Stomach (tissue), 19 donors: ENCODE measurements around the gene PGRMC1. TPM values are rescaled to one million over a fixed set of nuclear protein-coding genes. Genes with fewer than 3 reads are reported as not detected.

Source experiments
- DNase-seq, 2 donors: peaks; one replicate each; pipeline versions ENCODE4 v3.0.0 to v3.0.0-alpha.2; 2013 to 2019
- H3K27ac ChIP-seq, 5 donors: fragments of 200-600 bp in 4 of 5; sonication (generic) in 4 of 5; one replicate each; pipeline ENCODE4 v1.5.1; 2013 to 2019; ENCODE audit warnings: mild to moderate bottlenecking in 1 of 5, moderate library complexity in 1 of 5
- H3K27me3 ChIP-seq, 3 donors: fragments of 200-600 bp; sonication (generic); one replicate each; pipeline ENCODE4 v1.5.1; 2017 to 2019; ENCODE audit warnings: mixed run types in 1 of 3
- H3K36me3 ChIP-seq, 4 donors: fragments of 200-600 bp; sonication (generic); 1 replicate in 3 of 4; 2 replicates in 1 of 4; pipeline ENCODE4 v1.5.1; 2016 to 2019
- H3K4me1 ChIP-seq, 4 donors: fragments of 200-600 bp; sonication (generic); one replicate each; pipeline ENCODE4 v1.5.1; 2016 to 2019
- H3K4me3 ChIP-seq, 4 donors: fragments of 200-600 bp; sonication (generic) in 3 of 4; one replicate each; pipeline ENCODE4 v1.5.1; 2016 to 2019; ENCODE audit warnings: mild to moderate bottlenecking in 1 of 4
- H3K9me3 ChIP-seq, 4 donors: fragments of 200-600 bp; sonication (generic); one replicate each; pipeline ENCODE4 v1.5.1; 2016 to 2019
- CTCF ChIP-seq, 7 experiments: fragments of 450-650 bp in 4 of 7; fragments of 200-600 bp in 3 of 7; sonication (generic) in 3 of 7; IDR thresholded peaks; one replicate each; pipeline ENCODE4 v1.5.1; 2016 to 2019; ENCODE audit warnings: antibody characterized with exemption in 7 of 7, control low read depth in 2 of 7, mild to moderate bottlenecking in 1 of 7
- EP300 ChIP-seq: sonication (generic); formaldehyde crosslinking; IDR thresholded peaks from one replicate; pipeline ENCODE4 v1.6.1; 2017; ENCODE audit warnings: antibody characterized with exemption
- POLR2A ChIP-seq, 4 donors: fragments of 450-650 bp; IDR thresholded peaks; one replicate each; pipeline ENCODE4 v1.6.1; 2016; ENCODE audit warnings: antibody characterized with exemption in 4 of 4, control low read depth in 2 of 4, mild to moderate bottlenecking in 1 of 4, moderate library complexity in 1 of 4
- POLR2AphosphoS5 ChIP-seq, 3 donors: sonication (generic); formaldehyde crosslinking; IDR thresholded peaks; one replicate each; pipeline ENCODE4 v1.6.1; 2016; ENCODE audit warnings: antibody characterized with exemption in 3 of 3
- WGBS, 5 donors: extraction: QIAGEN DNeasy Blood & Tissue Kit in 3 of 5; methylation state at CpG; one replicate each; pipeline versions ENCODE4 v1.1.5 to v1.1.7; 2013 to 2018; 5-methylcytosine and 5-hydroxymethylcytosine counted together
- intact Hi-C: fragments of 100-400 bp; cut with DNase I; formaldehyde crosslinking; loops from one replicate; pipeline ENCODE4 v1.15.1; 2023; ENCODE audit warnings: low total_unique reads
- long read RNA-seq, 10 donors: transcript quantifications; one replicate each; lab custom pipeline, GENCODE V29; 2026
- polyA plus RNA-seq, 3 donors: library from polyadenylated mRNA; stranded (reverse); fragments of 200-250 nt; gene quantifications; one replicate each; pipeline ENCODE4 v1.2.3, GENCODE V29; 2013
- total RNA-seq, 5 donors: library from RNA; depleted of rRNA; stranded (reverse); fragments of >200 nt; gene quantifications; one replicate each; pipeline versions ENCODE4 v1.1.0 to v1.2.3, GENCODE V29; 2014 to 2016
- donor health status: healthy with polysubstance abuse.
- donor health status: Bipolar disorder and iron deficiency.
- donor health status: healthy.

PGRMC1 gene
- total RNA-seq (100 to 1,000 TPM in 1 of 5 donors, 10 to 100 TPM in 3, 1 to 10 TPM in 1; 9.8 to 198 (median 52.7) TPM), polyA plus RNA-seq (10 to 100 TPM; 33.9 to 52.7 (median 35.4) TPM)
- long read RNA-seq, donor 1, transcript PGRMC1-201 (3 exons, 1,911 nt) = major isoform, 15 of 15 reads
- long read RNA-seq, donor 1, partial matches to known transcripts = 0 of 15 reads
- long read RNA-seq, donor 1, other reads (novel, unspliced or antisense) = 0 of 15 reads
- long read RNA-seq, donor 2, transcript PGRMC1-201 (3 exons, 1,911 nt) = major isoform, 28 of 28 reads
- long read RNA-seq, donor 2, partial matches to known transcripts = 0 of 28 reads
- long read RNA-seq, donor 2, other reads (novel, unspliced or antisense) = 0 of 28 reads
- long read RNA-seq, donor 3, transcript PGRMC1-201 (3 exons, 1,911 nt) = major isoform, 20 of 20 reads
- long read RNA-seq, donor 3, partial matches to known transcripts = 0 of 20 reads
- long read RNA-seq, donor 3, other reads (novel, unspliced or antisense) = 0 of 20 reads
- long read RNA-seq, donor 4, partial matches to known transcripts = 0 of 3 reads
- long read RNA-seq, donor 4, other reads (novel, unspliced or antisense) = 0 of 3 reads
- long read RNA-seq, donor 5, transcript PGRMC1-201 (3 exons, 1,911 nt) = major isoform, 32 of 84 reads
- long read RNA-seq, donor 5, partial matches to known transcripts = 52 of 84 reads
- long read RNA-seq, donor 5, other reads (novel, unspliced or antisense) = 0 of 84 reads
- long read RNA-seq, donor 6, transcript PGRMC1-201 (3 exons, 1,911 nt) = major isoform, 52 of 65 reads
- long read RNA-seq, donor 6, partial matches to known transcripts = 5 of 65 reads
- long read RNA-seq, donor 6, other reads (novel, unspliced or antisense) = 8 of 65 reads
- long read RNA-seq, donor 7, transcript PGRMC1-201 (3 exons, 1,911 nt) = major isoform, 58 of 74 reads
- long read RNA-seq, donor 7, partial matches to known transcripts = 8 of 74 reads
- long read RNA-seq, donor 7, other reads (novel, unspliced or antisense) = 7 of 74 reads
- long read RNA-seq, donor 8, transcript PGRMC1-201 (3 exons, 1,911 nt) = major isoform, 45 of 46 reads
- long read RNA-seq, donor 8, partial matches to known transcripts = 0 of 46 reads
- long read RNA-seq, donor 8, other reads (novel, unspliced or antisense) = 0 of 46 reads
- long read RNA-seq, donor 9, transcript PGRMC1-201 (3 exons, 1,911 nt) = major isoform, 22 of 181 reads
- long read RNA-seq, donor 9, partial matches to known transcripts = 159 of 181 reads
- long read RNA-seq, donor 9, other reads (novel, unspliced or antisense) = 0 of 181 reads
- long read RNA-seq, donor 10, transcript PGRMC1-201 (3 exons, 1,911 nt) = major isoform, 22 of 27 reads
- long read RNA-seq, donor 10, partial matches to known transcripts = 5 of 27 reads
- long read RNA-seq, donor 10, other reads (novel, unspliced or antisense) = 0 of 27 reads

- H3K4me1 ChIP-seq = peaks cover 0 to 27% (median 16%) of the 10 kb centered on the region in 4 donors
- DNase-seq = peak; percentile 82 to 94
- TF ChIP-seq POLR2A (IDR thresholded peaks at IDR 0.05) (peak in 1 of 4 donors; percentile 32), POLR2AphosphoS5 (IDR thresholded peaks at IDR 0.05) (peak; percentile 70 to 96 (median 94)), EP300 (no peak), CTCF (IDR thresholded peaks at IDR 0.05) (no peak)
- WGBS, 5 donors = 1 to 46% (median 4%) methylated on average over 15 to 73 of the region's 82 CpGs
- H3K27ac ChIP-seq = peak within 1 kb of the TSS; percentile 82 to 90 (median 89)
- peak within 1 kb of the TSS; percentile 68 to 77 (median 74) for H3K4me3 ChIP-seq
- no peaks in the 10 kb centered on the region for H3K36me3 ChIP-seq
- no peaks in the 10 kb centered on the region for H3K9me3 ChIP-seq
- intact Hi-C loops = no loop called here
- H3K27me3 ChIP-seq = peaks cover 0 to 5% (median 0%) of the 10 kb centered on the region in 3 donors
These were observed at the start of gene PGRMC1 for GRCh38 chrX:119235872-119236622. Gene PGRMC1, plus strand, starts transcription at chrX:119236285. Its CDS starts 79 bp downstream, at chrX:119236364.

- no peaks in the 10 kb centered on the region for H3K9me3 ChIP-seq
- no peak overlapping the region for H3K4me3 ChIP-seq
- TF ChIP-seq CTCF (IDR thresholded peaks at IDR 0.05) = no peak
- no peak for TF ChIP-seq POLR2AphosphoS5 (IDR thresholded peaks at IDR 0.05)
- no peak for TF ChIP-seq EP300
- TF ChIP-seq POLR2A (IDR thresholded peaks at IDR 0.05) = no peak
- 59 to 74% (median 69%) methylated on average over 7 to 8 of the region's 8 CpGs for WGBS, 5 donors
- H3K27me3 ChIP-seq = no peaks in the 10 kb centered on the region
- no peak overlapping the region for H3K27ac ChIP-seq
- H3K36me3 ChIP-seq = no peaks in the 10 kb centered on the region
- DNase-seq = peak in 1 of 2 donors; percentile 35
- no peaks in the 10 kb centered on the region for H3K4me1 ChIP-seq
- intact Hi-C loops = no loop called here
These were observed 49.3 kb upstream of the PGRMC1 start for GRCh38 chrX:119186763-119187162.

- no peak overlapping the region for H3K27ac ChIP-seq
- intact Hi-C loops = no loop called here
- H3K4me3 ChIP-seq = no peak overlapping the region
- H3K27me3 ChIP-seq = no peaks in the 10 kb centered on the region
- H3K4me1 ChIP-seq = no peaks in the 10 kb centered on the region
- H3K36me3 ChIP-seq = no peaks in the 10 kb centered on the region
- WGBS, 5 donors = 55 to 67% (median 64%) methylated on average over 3 to 4 of the region's 4 CpGs
- DNase-seq = no peak
- H3K9me3 ChIP-seq = no peaks in the 10 kb centered on the region
- TF ChIP-seq POLR2AphosphoS5 (IDR thresholded peaks at IDR 0.05) (no peak), EP300 (no peak), POLR2A (IDR thresholded peaks at IDR 0.05) (no peak), CTCF (IDR thresholded peaks at IDR 0.05) (no peak)
These were observed 48.8 kb upstream of the PGRMC1 start for GRCh38 chrX:119187298-119187697.
